Measurements from ENCODE around the gene POTEJ.
"Not testable (repeated sequence)": the region's sequence is repeated elsewhere in the genome, so short reads cannot be mapped to it uniquely, and the experiment has no call there.

- TF ChIP-seq EP300, POLR2A (IDR thresholded peaks at IDR 0.05): not testable (repeated sequence)
- TF ChIP-seq, protein P1, sequence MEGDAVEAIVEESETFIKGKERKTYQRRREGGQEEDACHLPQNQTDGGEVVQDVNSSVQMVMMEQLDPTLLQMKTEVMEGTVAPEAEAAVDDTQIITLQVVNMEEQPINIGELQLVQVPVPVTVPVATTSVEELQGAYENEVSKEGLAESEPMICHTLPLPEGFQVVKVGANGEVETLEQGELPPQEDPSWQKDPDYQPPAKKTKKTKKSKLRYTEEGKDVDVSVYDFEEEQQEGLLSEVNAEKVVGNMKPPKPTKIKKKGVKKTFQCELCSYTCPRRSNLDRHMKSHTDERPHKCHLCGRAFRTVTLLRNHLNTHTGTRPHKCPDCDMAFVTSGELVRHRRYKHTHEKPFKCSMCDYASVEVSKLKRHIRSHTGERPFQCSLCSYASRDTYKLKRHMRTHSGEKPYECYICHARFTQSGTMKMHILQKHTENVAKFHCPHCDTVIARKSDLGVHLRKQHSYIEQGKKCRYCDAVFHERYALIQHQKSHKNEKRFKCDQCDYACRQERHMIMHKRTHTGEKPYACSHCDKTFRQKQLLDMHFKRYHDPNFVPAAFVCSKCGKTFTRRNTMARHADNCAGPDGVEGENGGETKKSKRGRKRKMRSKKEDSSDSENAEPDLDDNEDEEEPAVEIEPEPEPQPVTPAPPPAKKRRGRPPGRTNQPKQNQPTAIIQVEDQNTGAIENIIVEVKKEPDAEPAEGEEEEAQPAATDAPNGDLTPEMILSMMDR (IDR thresholded peaks at IDR 0.05): not testable (repeated sequence)
Observed at GRCh38 chr2:130581491-130581890, 29.7 kb upstream of the POTEJ start.
